Measurements from ENCODE around the gene IQGAP2.

IQGAP2 gene

DNA sequence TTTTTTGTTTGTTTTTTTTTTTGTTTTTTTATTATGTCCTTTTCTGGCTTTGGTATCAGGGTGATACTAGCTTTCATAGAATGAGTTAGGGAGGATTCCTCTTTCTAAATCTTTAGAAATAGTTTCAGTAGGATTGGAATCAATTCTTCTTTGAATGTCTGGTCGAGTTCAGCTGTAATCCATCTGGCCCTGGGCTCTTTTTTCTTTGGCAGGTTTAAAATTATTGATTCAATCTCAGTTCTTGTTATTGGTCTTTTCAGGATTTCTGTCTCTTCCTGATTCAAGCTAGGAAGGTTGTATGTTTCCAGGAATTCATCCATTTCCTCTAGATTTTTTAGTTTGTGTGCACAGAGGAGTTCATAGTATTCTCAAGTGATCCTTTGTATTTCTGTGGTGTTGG, 34.9 kb downstream of the IQGAP2 start:
- H3K27me3 ChIP-seq = peaks cover 7% of the 10 kb centered on the region; the same call in 1 of the 2 replicates
- H3K36me3 ChIP-seq = no peaks in the 10 kb centered on the region
- DNase-seq = no peak
- H3K4me1 ChIP-seq = no peaks in the 10 kb centered on the region
- H3K4me3 ChIP-seq (ENCODE audit: low read depth, low read length) = no peak overlapping the region
- H3K9me3 ChIP-seq = no peaks in the 10 kb centered on the region
- TF ChIP-seq, protein P1, sequence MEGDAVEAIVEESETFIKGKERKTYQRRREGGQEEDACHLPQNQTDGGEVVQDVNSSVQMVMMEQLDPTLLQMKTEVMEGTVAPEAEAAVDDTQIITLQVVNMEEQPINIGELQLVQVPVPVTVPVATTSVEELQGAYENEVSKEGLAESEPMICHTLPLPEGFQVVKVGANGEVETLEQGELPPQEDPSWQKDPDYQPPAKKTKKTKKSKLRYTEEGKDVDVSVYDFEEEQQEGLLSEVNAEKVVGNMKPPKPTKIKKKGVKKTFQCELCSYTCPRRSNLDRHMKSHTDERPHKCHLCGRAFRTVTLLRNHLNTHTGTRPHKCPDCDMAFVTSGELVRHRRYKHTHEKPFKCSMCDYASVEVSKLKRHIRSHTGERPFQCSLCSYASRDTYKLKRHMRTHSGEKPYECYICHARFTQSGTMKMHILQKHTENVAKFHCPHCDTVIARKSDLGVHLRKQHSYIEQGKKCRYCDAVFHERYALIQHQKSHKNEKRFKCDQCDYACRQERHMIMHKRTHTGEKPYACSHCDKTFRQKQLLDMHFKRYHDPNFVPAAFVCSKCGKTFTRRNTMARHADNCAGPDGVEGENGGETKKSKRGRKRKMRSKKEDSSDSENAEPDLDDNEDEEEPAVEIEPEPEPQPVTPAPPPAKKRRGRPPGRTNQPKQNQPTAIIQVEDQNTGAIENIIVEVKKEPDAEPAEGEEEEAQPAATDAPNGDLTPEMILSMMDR (IDR thresholded peaks at IDR 0.05; ENCODE audit: low read depth, low read length) = no peak

DNA sequence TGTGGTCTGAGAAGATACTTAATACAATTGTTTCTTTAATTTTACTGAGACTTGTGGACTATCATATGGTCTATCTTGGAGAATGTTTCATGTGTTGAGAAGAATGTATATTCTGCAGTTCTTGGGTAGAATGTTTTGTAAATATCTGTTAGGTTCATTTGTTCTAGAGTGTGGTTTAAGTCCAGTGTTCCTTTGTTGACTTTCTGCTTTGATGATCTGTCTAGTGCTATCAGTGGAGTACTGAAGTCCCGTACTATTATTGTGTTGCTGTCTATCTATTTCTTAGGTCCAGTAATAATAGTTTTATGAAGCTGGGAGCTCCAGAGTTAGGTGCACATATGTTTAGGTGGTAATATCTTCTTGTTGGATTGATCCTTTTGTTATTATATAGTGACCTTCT, 36.1 kb downstream of the IQGAP2 start:
- TF ChIP-seq, protein P1 (IDR thresholded peaks at IDR 0.05; ENCODE audit: low read depth, low read length) = no peak
- Histone ChIP-seq H3K4me1 (no peaks in the 10 kb centered on the region), H3K9me3 (no peaks in the 10 kb centered on the region), H3K36me3 (no peaks in the 10 kb centered on the region), H3K27me3 (no peaks in the 10 kb centered on the region), H3K4me3 (ENCODE audit: low read depth, low read length) (no peak overlapping the region)
- no peak for DNase-seq

DNA sequence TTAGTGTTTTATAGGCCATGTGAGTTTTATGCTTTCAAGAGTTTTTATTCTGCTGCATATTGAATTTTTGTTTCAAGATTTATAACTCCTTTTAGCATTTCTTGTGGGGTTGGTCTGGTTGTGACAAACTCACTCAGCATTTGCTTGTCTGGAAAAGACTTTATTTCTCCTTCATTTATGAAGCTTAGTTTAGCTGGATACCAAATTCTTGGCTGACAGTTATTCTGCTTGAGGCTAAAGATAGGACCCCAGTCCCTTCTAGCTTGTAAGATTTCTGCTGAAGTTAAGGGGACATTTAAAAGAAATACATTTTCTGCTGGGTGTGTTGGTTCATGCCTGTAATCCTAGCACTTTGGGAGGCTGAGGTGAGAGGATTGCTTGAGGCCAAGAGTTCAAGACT, 36.8 kb downstream of the IQGAP2 start:
- DNase-seq = no peak
- H3K36me3 ChIP-seq = no peaks in the 10 kb centered on the region
- TF ChIP-seq, protein P1 (IDR thresholded peaks at IDR 0.05; ENCODE audit: low read depth, low read length) = no peak
- no peak overlapping the region for H3K4me3 ChIP-seq (ENCODE audit: low read depth, low read length)
- no peaks in the 10 kb centered on the region for H3K4me1 ChIP-seq
- no peaks in the 10 kb centered on the region for H3K27me3 ChIP-seq
- no peaks in the 10 kb centered on the region for H3K9me3 ChIP-seq

DNA sequence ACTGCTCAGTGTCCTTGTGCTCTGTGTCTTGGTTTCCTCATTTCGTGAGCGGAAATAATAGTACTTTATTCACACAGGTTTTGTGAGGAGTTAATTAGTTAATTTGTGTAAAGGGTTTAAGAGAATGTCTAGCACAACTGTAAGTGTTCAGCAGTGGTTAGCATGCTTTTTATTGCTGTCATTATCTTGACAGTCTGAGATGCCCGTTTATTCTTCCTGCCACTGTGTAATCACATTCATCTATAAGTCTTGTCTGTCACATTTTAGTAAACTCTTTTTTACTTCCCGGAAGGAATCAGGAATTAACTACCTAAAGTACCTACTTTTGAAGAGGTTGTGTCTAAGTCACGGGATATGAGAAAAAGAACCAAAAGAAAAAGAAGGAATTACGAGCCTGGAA, 38.0 kb downstream of the IQGAP2 start:
- Histone ChIP-seq H3K9me3 (no peaks in the 10 kb centered on the region), H3K4me1 (no peaks in the 10 kb centered on the region), H3K36me3 (no peaks in the 10 kb centered on the region), H3K27me3 (no peaks in the 10 kb centered on the region), H3K4me3 (ENCODE audit: low read depth, low read length) (no peak overlapping the region)
- no peak for DNase-seq
- TF ChIP-seq, protein P1 (IDR thresholded peaks at IDR 0.05; ENCODE audit: low read depth, low read length) = no peak

DNA sequence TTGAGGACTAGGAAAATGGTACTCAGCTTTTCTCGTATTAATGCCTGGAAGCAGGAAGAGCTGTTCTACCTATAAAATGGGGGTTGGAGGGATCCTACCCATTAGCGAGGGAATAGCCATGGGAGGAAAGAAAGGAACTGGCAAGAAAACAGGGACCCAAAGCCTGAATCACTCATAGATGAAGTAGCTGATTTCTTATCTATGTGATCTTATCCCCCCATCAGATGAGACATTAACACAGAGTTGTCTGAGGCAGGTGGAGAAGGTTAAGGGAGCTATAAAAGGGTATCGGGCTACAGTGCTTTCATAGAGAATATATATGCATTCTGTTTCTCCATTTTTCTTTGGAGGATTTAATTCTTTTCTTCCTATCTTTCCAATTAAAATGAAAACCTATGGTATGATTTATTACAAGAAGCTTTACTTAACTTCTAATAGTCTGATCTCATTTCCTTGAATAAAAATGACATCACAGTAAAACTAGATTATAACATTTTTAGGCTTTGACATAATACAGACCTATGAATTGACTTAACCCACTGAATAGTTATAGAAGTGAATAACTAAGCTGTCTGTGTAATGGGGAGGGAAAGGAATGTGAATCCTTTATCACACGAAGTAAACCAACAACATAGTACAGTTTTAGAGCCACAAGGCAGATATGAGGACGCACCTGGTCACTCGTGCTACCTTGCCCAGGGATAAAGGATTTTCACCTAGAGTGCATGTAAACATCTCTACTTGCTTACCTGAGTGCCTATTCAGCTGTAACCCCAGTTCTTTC, 39.0 kb downstream of the IQGAP2 start:
- no peak for DNase-seq
- H3K4me1 ChIP-seq = no peaks in the 10 kb centered on the region
- H3K4me3 ChIP-seq (ENCODE audit: low read depth, low read length) = no peak overlapping the region
- no peaks in the 10 kb centered on the region for H3K9me3 ChIP-seq
- TF ChIP-seq, protein P1 (IDR thresholded peaks at IDR 0.05; ENCODE audit: low read depth, low read length) = no peak
- H3K27me3 ChIP-seq = no peaks in the 10 kb centered on the region
- no peaks in the 10 kb centered on the region for H3K36me3 ChIP-seq

DNA sequence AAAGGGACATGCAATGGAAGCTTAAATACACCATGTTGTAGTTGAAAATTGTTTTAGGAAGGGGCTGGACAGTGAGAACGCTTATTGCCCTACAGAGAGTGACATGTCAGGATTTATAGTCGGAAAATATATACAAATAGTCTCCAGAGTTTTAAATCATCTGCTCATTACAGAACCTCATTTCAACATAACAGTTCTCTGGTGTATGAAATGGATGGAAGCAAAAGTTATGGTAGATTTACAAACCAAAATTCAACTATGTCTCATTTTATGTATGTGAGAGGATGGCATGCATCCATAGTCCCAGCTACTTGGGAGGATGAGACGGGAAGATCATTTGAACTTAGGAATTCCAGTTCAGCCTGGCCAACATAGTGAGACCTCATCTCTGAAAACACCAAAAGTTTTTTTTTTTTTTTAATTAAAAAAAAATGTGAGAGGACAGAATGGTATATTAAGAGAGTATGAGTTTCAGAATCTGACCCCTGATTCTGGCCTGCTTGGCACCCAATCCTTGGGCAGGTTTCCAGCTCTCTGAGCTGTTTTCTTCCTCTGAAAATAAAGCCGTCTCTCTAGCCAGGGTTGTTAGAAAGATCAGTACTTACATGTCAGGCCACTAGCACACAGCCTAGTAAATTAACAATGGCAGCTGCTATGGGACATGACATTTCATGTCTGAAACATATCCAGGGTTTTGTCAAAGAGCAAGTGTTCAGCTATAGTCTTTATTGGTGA, 40.1 kb downstream of the IQGAP2 start:
- H3K4me1 ChIP-seq = no peaks in the 10 kb centered on the region
- no peak overlapping the region for H3K4me3 ChIP-seq (ENCODE audit: low read depth, low read length)
- H3K9me3 ChIP-seq = no peaks in the 10 kb centered on the region
- no peaks in the 10 kb centered on the region for H3K27me3 ChIP-seq
- TF ChIP-seq, protein P1 (IDR thresholded peaks at IDR 0.05; ENCODE audit: low read depth, low read length) = no peak
- DNase-seq = no peak
- no peaks in the 10 kb centered on the region for H3K36me3 ChIP-seq
